Adipocyte (in vitro differentiated cells): Measurements from ENCODE around the gene ELOVL7.
"Not testable (repeated sequence)": the region's sequence is repeated elsewhere in the genome, so short reads cannot be mapped to it uniquely, and the experiment has no call there.

Source experiments
- DNase-seq: peaks from one replicate; pipeline ENCODE4 v3.0.0-alpha.2; 2015; ENCODE audit warnings: low read depth
- H3K27me3 ChIP-seq: replicated peaks from 2 replicates; pipeline ENCODE4 v1.7.0; 2013; ENCODE audit warnings: mild to moderate bottlenecking, low read length, moderate library complexity; ENCODE audit not compliant: control insufficient read depth, insufficient read depth
- H3K36me3 ChIP-seq: 2 replicates; pipeline ENCODE4 v1.7.0; 2013; ENCODE audit warnings: low read length, mild to moderate bottlenecking, moderate library complexity; ENCODE audit not compliant: control insufficient read depth, insufficient read depth, severe bottlenecking
- H3K4me1 ChIP-seq: 2 replicates; pipeline ENCODE4 v1.7.0; 2013; ENCODE audit warnings: mild to moderate bottlenecking, low read length, moderate library complexity; ENCODE audit not compliant: control insufficient read depth, insufficient read depth
- H3K4me3 ChIP-seq: 2 replicates; pipeline ENCODE4 v1.7.0; 2013; ENCODE audit warnings: mild to moderate bottlenecking, low read length, moderate library complexity
- H3K9ac ChIP-seq: 2 replicates; pipeline ENCODE4 v1.7.0; 2013; ENCODE audit warnings: mild to moderate bottlenecking, low read length, moderate library complexity
- H3K9me3 ChIP-seq: 2 replicates; pipeline ENCODE4 v1.7.0; 2013; ENCODE audit warnings: mild to moderate bottlenecking, low read length, moderate library complexity; ENCODE audit not compliant: control insufficient read depth

ELOVL7 gene

DNA sequence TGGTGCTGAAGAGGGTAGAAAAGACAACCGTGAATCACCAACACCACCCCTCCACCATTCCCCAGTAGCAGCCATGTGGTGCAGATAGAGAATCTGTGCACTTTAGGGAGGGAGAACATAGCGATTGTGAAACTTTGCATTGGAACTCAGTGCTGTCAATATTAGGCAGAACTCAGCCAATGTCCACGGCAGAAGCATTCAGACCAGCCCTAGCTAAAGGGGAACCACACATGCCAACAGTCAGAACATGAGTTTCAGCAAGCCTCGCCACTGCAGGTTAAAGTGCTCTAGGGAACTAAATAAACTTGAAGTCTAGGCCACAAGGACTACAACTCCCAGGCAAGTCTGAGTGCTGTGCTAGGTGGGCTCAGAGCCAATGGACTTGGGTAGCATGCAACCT, 105.6 kb downstream of the ELOVL7 start:
- H3K36me3 ChIP-seq = no peaks in the 10 kb centered on the region

DNA sequence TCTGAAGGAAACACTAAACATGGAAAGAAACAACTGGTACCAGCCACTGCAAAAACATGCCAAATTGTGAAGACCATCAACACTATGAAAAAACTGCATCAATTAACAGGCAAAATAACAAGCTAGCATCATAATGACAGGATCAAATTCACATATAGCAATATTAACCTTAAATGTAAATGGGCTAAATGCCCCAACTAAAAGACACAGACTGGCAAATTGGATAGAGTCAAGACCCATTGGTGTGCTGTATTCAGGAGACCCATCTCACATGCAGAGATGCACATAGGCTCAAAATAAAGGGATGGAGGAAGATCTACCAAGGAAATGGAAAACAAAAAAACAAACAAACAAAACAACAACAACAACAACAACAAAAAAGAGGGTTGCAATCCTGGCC, 113.2 kb downstream of the ELOVL7 start:
- H3K36me3 ChIP-seq, H3K9me3 ChIP-seq, H3K4me1 ChIP-seq, H3K4me3 ChIP-seq, DNase-seq, H3K9ac ChIP-seq, H3K27me3 ChIP-seq: not testable (repeated sequence)

More for the DNA sequence above, 105.6 kb downstream of the ELOVL7 start:
- no peaks in the 10 kb centered on the region for H3K27me3 ChIP-seq
- no peak for DNase-seq
- H3K4me3 ChIP-seq = no peak overlapping the region
- H3K9ac ChIP-seq = no peak overlapping the region
- H3K4me1 ChIP-seq = no peaks in the 10 kb centered on the region
- peaks cover 17% of the 10 kb centered on the region for H3K9me3 ChIP-seq

GRCh38 chr5:60727033-60727679, 116.9 kb downstream of the ELOVL7 start:
- H3K36me3 ChIP-seq = no peaks in the 10 kb centered on the region
- no peak overlapping the region for H3K9ac ChIP-seq
- H3K27me3 ChIP-seq = no peaks in the 10 kb centered on the region
- H3K4me3 ChIP-seq = no peak overlapping the region
- no peak for DNase-seq
- no peaks in the 10 kb centered on the region for H3K4me1 ChIP-seq
- no peaks in the 10 kb centered on the region for H3K9me3 ChIP-seq

DNA sequence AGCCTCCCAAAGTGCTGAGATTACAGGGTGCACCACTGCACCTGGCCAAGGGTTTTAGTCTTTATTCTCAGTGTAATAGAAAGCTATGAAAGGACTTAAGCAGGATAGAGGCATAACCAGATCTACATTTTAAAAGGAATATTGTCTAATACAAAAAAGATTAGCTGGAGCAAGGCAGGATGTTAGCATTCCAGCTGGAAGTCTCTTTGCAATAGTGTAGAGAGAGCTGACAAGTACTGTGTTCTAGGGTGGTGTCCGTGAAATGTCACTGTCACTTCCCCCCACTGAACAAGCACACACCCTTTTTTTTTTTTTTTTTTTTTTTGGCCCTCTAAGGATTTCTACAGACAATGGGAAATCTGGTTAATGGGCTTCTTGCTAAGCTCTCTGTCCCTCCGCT, 119.9 kb downstream of the ELOVL7 start:
- DNase-seq = no peak
- Histone ChIP-seq H3K9me3 (no peaks in the 10 kb centered on the region), H3K4me3 (no peak overlapping the region), H3K27me3 (no peaks in the 10 kb centered on the region), H3K9ac (no peak overlapping the region), H3K36me3 (no peaks in the 10 kb centered on the region), H3K4me1 (no peaks in the 10 kb centered on the region)

GRCh38 chr5:60722416-60722815, 121.7 kb downstream of the ELOVL7 start:
- DNase-seq = no peak
- Histone ChIP-seq H3K9ac (no peak overlapping the region), H3K4me3 (no peak overlapping the region), H3K36me3 (no peaks in the 10 kb centered on the region), H3K9me3 (no peaks in the 10 kb centered on the region), H3K4me1 (no peaks in the 10 kb centered on the region), H3K27me3 (no peaks in the 10 kb centered on the region)

- Histone ChIP-seq H3K36me3 (no peaks in the 10 kb centered on the region), H3K4me3 (no peak overlapping the region), H3K4me1 (no peaks in the 10 kb centered on the region), H3K9me3 (no peaks in the 10 kb centered on the region), H3K27me3 (peaks cover 3% of the 10 kb centered on the region), H3K9ac (no peak overlapping the region)
- no peak for DNase-seq
Measured at GRCh38 chr5:60719329-60719728, 124.7 kb downstream of the ELOVL7 start.

- no peaks in the 10 kb centered on the region for H3K36me3 ChIP-seq
- DNase-seq = no peak
- no peak overlapping the region for H3K9ac ChIP-seq
- H3K4me1 ChIP-seq = no peaks in the 10 kb centered on the region
- no peaks in the 10 kb centered on the region for H3K9me3 ChIP-seq
- H3K27me3 ChIP-seq = peaks cover 3% of the 10 kb centered on the region
- no peak overlapping the region for H3K4me3 ChIP-seq
Measured at GRCh38 chr5:60718166-60718892, 125.7 kb downstream of the ELOVL7 start.

DNA sequence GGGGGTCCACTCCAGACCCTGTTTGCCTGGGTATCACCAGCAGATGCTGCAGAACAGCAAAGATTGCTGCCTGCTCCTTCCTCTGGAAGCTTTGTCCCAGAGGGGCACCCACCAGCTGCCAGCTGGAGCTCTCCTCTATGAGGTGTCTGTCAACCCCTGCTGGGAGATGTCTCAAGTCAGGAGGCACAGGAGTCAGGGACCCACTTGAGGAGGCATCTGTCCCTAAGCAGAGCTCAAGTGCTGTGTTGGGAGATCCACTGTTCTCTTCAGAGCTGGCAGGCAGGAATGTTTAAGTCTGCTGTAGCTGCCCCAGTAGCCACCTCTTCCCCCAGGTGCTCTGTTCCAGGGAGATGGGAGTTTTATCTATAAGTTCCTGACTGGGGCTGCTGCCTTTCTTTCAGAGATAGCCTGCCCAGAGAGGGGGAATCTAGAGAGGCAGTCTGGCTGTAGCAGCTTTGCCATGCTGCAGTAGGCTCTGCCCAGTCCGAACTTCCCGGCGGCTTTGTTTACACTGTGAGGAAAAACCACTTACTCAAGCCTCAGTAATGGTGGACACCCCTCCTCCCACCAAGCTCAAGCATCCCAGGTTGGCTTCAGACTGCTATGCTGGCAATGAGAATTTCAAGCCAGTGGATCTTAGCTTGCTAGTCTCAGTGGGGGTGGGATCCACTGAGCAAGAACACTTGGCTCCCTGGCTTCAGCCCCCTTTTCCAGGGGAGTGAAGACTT, 128.7 kb downstream of the ELOVL7 start:
- DNase-seq, H3K9ac ChIP-seq, H3K9me3 ChIP-seq, H3K4me3 ChIP-seq, H3K27me3 ChIP-seq, H3K36me3 ChIP-seq, H3K4me1 ChIP-seq: not testable (repeated sequence)

DNA sequence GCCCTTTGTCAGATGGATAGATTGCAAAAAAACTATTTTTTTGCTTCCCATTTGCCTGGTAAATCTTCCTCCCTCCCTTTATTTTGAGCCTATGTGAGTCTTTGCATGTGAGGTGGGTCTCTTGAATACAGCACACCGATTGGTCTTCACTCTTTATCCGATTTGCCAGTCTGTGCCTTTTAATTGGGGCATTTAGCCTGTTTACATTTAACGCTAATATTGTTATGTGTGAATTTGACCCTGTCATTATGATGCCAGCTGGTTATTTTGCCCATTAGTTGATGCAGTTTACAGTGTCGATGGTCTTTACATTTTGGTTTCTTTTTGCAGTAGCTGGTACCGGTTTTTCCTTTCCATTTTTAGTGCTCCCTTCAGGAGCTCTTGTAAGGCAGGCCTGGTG, 131.1 kb downstream of the ELOVL7 start:
- H3K9me3 ChIP-seq = no peaks in the 10 kb centered on the region
- peaks cover 3% of the 10 kb centered on the region for H3K27me3 ChIP-seq
- no peak overlapping the region for H3K4me3 ChIP-seq
- H3K9ac ChIP-seq = no peak overlapping the region
- H3K36me3 ChIP-seq = no peaks in the 10 kb centered on the region
- H3K4me1 ChIP-seq = no peaks in the 10 kb centered on the region
- no peak for DNase-seq

GRCh38 chr5:60711892-60712291, 132.2 kb downstream of the ELOVL7 start:
- H3K36me3 ChIP-seq, DNase-seq, H3K9me3 ChIP-seq, H3K9ac ChIP-seq, H3K4me3 ChIP-seq, H3K27me3 ChIP-seq, H3K4me1 ChIP-seq: not testable (repeated sequence)

DNA sequence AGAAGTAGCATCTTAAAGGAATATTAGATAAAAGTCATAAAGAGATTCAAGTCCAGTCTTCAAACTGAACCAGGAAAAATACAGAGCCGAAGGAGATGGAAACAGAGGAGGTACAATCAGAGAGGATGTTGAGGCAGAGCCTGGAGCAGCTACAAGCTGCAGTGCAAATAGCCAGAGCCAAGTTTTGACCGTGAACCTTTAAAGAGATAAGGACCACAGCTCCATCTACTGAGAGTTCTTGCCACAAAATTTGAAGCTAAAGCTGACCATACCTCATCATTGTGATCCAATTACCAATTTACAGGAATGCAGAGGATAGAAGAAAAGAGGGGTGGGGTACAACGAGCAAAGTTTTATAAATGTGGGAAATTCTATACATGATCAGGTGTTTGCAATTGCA, 133.7 kb downstream of the ELOVL7 start:
- H3K4me1 ChIP-seq = no peaks in the 10 kb centered on the region
- no peak overlapping the region for H3K9ac ChIP-seq
- no peak for DNase-seq
- no peak overlapping the region for H3K4me3 ChIP-seq
- no peaks in the 10 kb centered on the region for H3K36me3 ChIP-seq
- no peaks in the 10 kb centered on the region for H3K27me3 ChIP-seq
- H3K9me3 ChIP-seq = no peaks in the 10 kb centered on the region
